Sigmoid colon (tissue), 7 donors: ENCODE data around the gene ALS2. TPM values are rescaled to one million over a fixed set of nuclear protein-coding genes. Genes with fewer than 3 reads are reported as not detected.

Experiments
- DNase-seq: peaks from one replicate; pipeline ENCODE4 v3.0.0-alpha.2; 2019
- H3K27ac ChIP-seq, 4 donors: fragments of 200-600 bp; sonication (generic); one replicate each; pipeline ENCODE4 v1.5.1; 2016 to 2019; ENCODE audit warnings: mild to moderate bottlenecking in 1 of 4
- H3K27me3 ChIP-seq, 3 donors: fragments of 200-600 bp; sonication (generic); one replicate each; pipeline ENCODE4 v1.5.1; 2019; ENCODE audit warnings: mild to moderate bottlenecking in 1 of 3
- H3K36me3 ChIP-seq, 4 donors: fragments of 200-600 bp; sonication (generic); one replicate each; pipeline ENCODE4 v1.5.1; 2016 to 2019
- H3K4me1 ChIP-seq, 4 donors: fragments of 200-600 bp; sonication (generic); one replicate each; pipeline ENCODE4 v1.5.1; 2017 to 2019
- H3K4me3 ChIP-seq, 4 donors: fragments of 200-600 bp; sonication (generic); one replicate each; pipeline ENCODE4 v1.5.1; 2017 to 2019; ENCODE audit warnings: mild to moderate bottlenecking in 2 of 4, moderate library complexity in 1 of 4
- H3K9me3 ChIP-seq, 4 donors: fragments of 200-600 bp in 3 of 4; sonication (generic) in 3 of 4; one replicate each; pipeline versions ENCODE4 v1.5.1 to v1.6.1; 2013 to 2019
- CTCF ChIP-seq, 4 experiments: fragments of 450-650 bp in 3 of 4; fragments of 200-600 bp in 1 of 4; IDR thresholded peaks; one replicate each; pipeline ENCODE4 v1.5.1; 2016 to 2019; ENCODE audit warnings: antibody characterized with exemption in 4 of 4, mild to moderate bottlenecking in 3 of 4, moderate library complexity in 2 of 4
- EP300 ChIP-seq, 4 donors: sonication (generic); formaldehyde crosslinking; IDR thresholded peaks; one replicate each; pipeline ENCODE4 v1.6.1; 2017; ENCODE audit warnings: antibody characterized with exemption in 4 of 4
- POLR2A ChIP-seq, 2 donors: fragments of 450-650 bp; IDR thresholded peaks; one replicate each; pipeline ENCODE4 v1.6.1; 2016; ENCODE audit warnings: antibody characterized with exemption in 2 of 2, mild to moderate bottlenecking in 2 of 2, moderate library complexity in 2 of 2
- POLR2AphosphoS5 ChIP-seq, 4 donors: sonication (generic); formaldehyde crosslinking; IDR thresholded peaks; one replicate each; pipeline ENCODE4 v1.6.1; 2017; ENCODE audit warnings: antibody characterized with exemption in 4 of 4
- WGBS, 2 donors: extraction: QIAGEN DNeasy Blood & Tissue Kit; methylation state at CpG; one replicate each; pipeline ENCODE4 v1.1.7; 2013; 5-methylcytosine and 5-hydroxymethylcytosine counted together
- intact Hi-C: fragments of 100-400 bp; cut with DNase I; formaldehyde crosslinking; loops from one replicate; pipeline ENCODE4 v1.15.1; 2023
- polyA plus RNA-seq, 3 donors: library from polyadenylated mRNA; stranded (reverse); fragments of 200-250 nt; gene quantifications; one replicate each; pipeline ENCODE4 v1.2.3, GENCODE V29; 2013
- total RNA-seq, 4 donors: library from RNA; depleted of rRNA; stranded (reverse); fragments of >200 nt; gene quantifications; one replicate each; pipeline ENCODE4 v1.1.0, GENCODE V29; 2016
- donor health status: healthy with polysubstance abuse.
- donor health status: Bipolar disorder and iron deficiency.
- donor health status: healthy.

The ALS2 gene
- total and polyA plus RNA-seq, 7 donors: 3.0 to 20.9 (median 17.4) TPM

DNA sequence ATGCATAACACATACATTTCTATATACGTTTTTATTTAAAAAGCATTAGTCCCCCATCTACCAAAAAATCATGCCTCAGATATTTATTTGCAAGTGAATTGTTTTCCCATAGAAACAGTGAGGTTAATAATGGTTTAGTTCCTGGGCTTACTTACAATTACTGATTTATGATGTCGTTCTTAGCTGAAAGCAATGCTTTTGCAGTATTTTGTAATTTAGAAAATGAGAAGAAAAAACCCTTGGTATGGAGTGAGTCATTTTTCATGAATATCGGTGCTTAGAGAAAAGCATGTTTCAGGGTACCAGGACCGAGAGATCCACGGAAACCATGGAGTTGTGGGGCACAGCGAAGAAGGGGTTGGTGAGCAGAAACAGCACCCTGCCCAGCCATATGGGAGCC is 13.6 kb upstream of the ALS2 start:
- Histone ChIP-seq H3K9me3 (no peaks in the 10 kb centered on the region), H3K27ac (no peak overlapping the region), H3K4me3 (no peak overlapping the region), H3K36me3 (no peaks in the 10 kb centered on the region), H3K4me1 (no peaks in the 10 kb centered on the region), H3K27me3 (no peaks in the 10 kb centered on the region)
- intact Hi-C loops: no loop called here
- 88 to 89% methylated on average over 6 of the region's 6 CpGs for WGBS, 2 donors
- no peak for DNase-seq
- no peak for TF ChIP-seq POLR2AphosphoS5 (IDR thresholded peaks at IDR 0.05)
- TF ChIP-seq EP300 (IDR thresholded peaks at IDR 0.05): no peak
- no peak for TF ChIP-seq CTCF (IDR thresholded peaks at IDR 0.05)
- no peak for TF ChIP-seq POLR2A (IDR thresholded peaks at IDR 0.05)

- H3K9me3 ChIP-seq: no peaks in the 10 kb centered on the region
- no peak overlapping the region for H3K27ac ChIP-seq
- WGBS, 2 donors: 88 to 98% methylated on average over 1 of the region's 1 CpG
- H3K27me3 ChIP-seq: no peaks in the 10 kb centered on the region
- no peak for TF ChIP-seq POLR2A (IDR thresholded peaks at IDR 0.05)
- no peak for TF ChIP-seq EP300 (IDR thresholded peaks at IDR 0.05)
- TF ChIP-seq CTCF (IDR thresholded peaks at IDR 0.05): no peak
- TF ChIP-seq POLR2AphosphoS5 (IDR thresholded peaks at IDR 0.05): no peak
- no peak for DNase-seq
- no peaks in the 10 kb centered on the region for H3K36me3 ChIP-seq
- intact Hi-C loops: no loop called here
- H3K4me1 ChIP-seq: no peaks in the 10 kb centered on the region
- no peak overlapping the region for H3K4me3 ChIP-seq
Measured at GRCh38 chr2:201793631-201794030, 12.9 kb upstream of the ALS2 start.

- H3K27ac ChIP-seq: no peak overlapping the region
- no peaks in the 10 kb centered on the region for H3K4me1 ChIP-seq
- no peaks in the 10 kb centered on the region for H3K27me3 ChIP-seq
- no peak for DNase-seq
- no peaks in the 10 kb centered on the region for H3K36me3 ChIP-seq
- H3K4me3 ChIP-seq: no peak overlapping the region
- TF ChIP-seq POLR2A (IDR thresholded peaks at IDR 0.05): no peak
- no peak for TF ChIP-seq POLR2AphosphoS5 (IDR thresholded peaks at IDR 0.05)
- TF ChIP-seq EP300 (IDR thresholded peaks at IDR 0.05): no peak
- no peak for TF ChIP-seq CTCF (IDR thresholded peaks at IDR 0.05)
- no peaks in the 10 kb centered on the region for H3K9me3 ChIP-seq
- WGBS, 2 donors: 85 to 88% methylated on average over 2 of the region's 2 CpGs
- intact Hi-C loops: no loop called here
Measured at GRCh38 chr2:201790989-201791388, 10.3 kb upstream of the ALS2 start.

DNA sequence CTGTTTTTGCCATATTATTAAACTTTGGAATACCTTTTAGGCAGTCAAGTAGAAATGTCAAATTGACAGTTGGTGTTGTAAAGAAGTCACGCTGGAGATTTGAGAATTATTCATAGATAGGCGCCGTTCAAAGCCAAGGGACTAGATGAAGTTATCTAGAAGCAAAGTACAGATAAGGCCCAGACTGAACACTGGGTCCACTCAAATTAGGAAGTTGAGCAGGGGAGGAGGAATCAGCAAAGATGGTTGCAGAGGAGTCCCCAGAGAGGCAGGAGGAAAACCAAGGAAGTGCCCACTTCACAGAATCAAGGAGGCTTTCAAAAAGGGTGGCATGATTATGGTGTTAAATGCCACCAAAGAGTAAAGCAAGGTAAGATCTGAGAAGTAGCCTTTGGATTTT is 9.6 kb upstream of the ALS2 start:
- TF ChIP-seq EP300 (IDR thresholded peaks at IDR 0.05) (no peak), POLR2A (IDR thresholded peaks at IDR 0.05) (no peak), CTCF (IDR thresholded peaks at IDR 0.05) (no peak), POLR2AphosphoS5 (IDR thresholded peaks at IDR 0.05) (no peak)
- intact Hi-C loops: no loop called here
- 88 to 89% methylated on average over 3 of the region's 3 CpGs for WGBS, 2 donors

GRCh38 chr2:201789395-201789794 is 8.7 kb upstream of the ALS2 start:
- no peaks in the 10 kb centered on the region for H3K9me3 ChIP-seq
- intact Hi-C loops: no loop called here
- no peak for DNase-seq
- no peak overlapping the region for H3K4me3 ChIP-seq
- no peaks in the 10 kb centered on the region for H3K4me1 ChIP-seq
- H3K27me3 ChIP-seq: no peaks in the 10 kb centered on the region
- no peaks in the 10 kb centered on the region for H3K36me3 ChIP-seq
- TF ChIP-seq CTCF (IDR thresholded peaks at IDR 0.05) (no peak), POLR2A (IDR thresholded peaks at IDR 0.05) (no peak), EP300 (IDR thresholded peaks at IDR 0.05) (no peak)
- 18 to 71% methylated on average over 2 of the region's 2 CpGs for WGBS, 2 donors
- H3K27ac ChIP-seq: no peak overlapping the region

More for the DNA sequence above, 9.6 kb upstream of the ALS2 start:
- no peak overlapping the region for H3K27ac ChIP-seq
- H3K27me3 ChIP-seq: no peaks in the 10 kb centered on the region
- no peaks in the 10 kb centered on the region for H3K9me3 ChIP-seq
- H3K4me1 ChIP-seq: no peaks in the 10 kb centered on the region
- H3K36me3 ChIP-seq: no peaks in the 10 kb centered on the region
- DNase-seq: no peak
- H3K4me3 ChIP-seq: no peak overlapping the region
